SK-N-SH treated with all-trans-retinoic acid at 6 μM for 48 hours (cell line): ENCODE measurements around the gene SSU72.

ENCODE experiments used
- ATAC-seq: fragments of 200-7000 bp; cut with Tn5 transposase; 3 replicates; pipeline ENCODE4 v1.9.1; 2020; ENCODE audit warnings: mild to moderate bottlenecking, moderate library complexity
- ARNTL ChIP-seq: fragments of 450-650 bp; formaldehyde crosslinking; IDR thresholded peaks from 2 replicates; pipeline ENCODE4 v1.5.0; 2020; ENCODE audit warnings: low read depth, mild to moderate bottlenecking, moderate library complexity, borderline replicate concordance
- BACH2 ChIP-seq: fragments of 250-450 bp; sonication (Bioruptor Pico); IDR thresholded peaks from 2 replicates; pipeline ENCODE4 v1.9.0; 2021; ENCODE audit warnings: mild to moderate bottlenecking, borderline replicate concordance
- CSDC2 ChIP-seq: fragments of 250-450 bp; sonication (Bioruptor Pico); IDR thresholded peaks from 2 replicates; pipeline ENCODE4 v1.5.0; 2020; ENCODE audit warnings: mild to moderate bottlenecking, moderate library complexity
- CSRNP3 ChIP-seq: fragments of 250-450 bp; sonication (Bioruptor Pico); IDR thresholded peaks from 2 replicates; pipeline ENCODE4 v1.5.1; 2021; ENCODE audit warnings: mild to moderate bottlenecking, moderate library complexity
- ESRRG ChIP-seq: fragments of 250-450 bp; sonication (Bioruptor Pico); IDR thresholded peaks from 2 replicates; pipeline ENCODE4 v1.6.1; 2021; ENCODE audit warnings: mild to moderate bottlenecking
- GLIS3 ChIP-seq: fragments of 250-450 bp; sonication (Bioruptor Pico); IDR thresholded peaks from 2 replicates; pipeline ENCODE4 v1.5.0; 2020; ENCODE audit warnings: mild to moderate bottlenecking, moderate library complexity
- ISL1 ChIP-seq: fragments of 250-450 bp; sonication (Bioruptor Pico); IDR thresholded peaks from 2 replicates; pipeline ENCODE4 v2.1.2; 2022; ENCODE audit warnings: mild to moderate bottlenecking, moderate library complexity
- OSR1 ChIP-seq: fragments of 250-450 bp; sonication (Bioruptor Pico); IDR thresholded peaks from 2 replicates; pipeline ENCODE4 v1.8.0; 2022; ENCODE audit warnings: moderate library complexity, mild to moderate bottlenecking, inconsistent platforms
- PATZ1 ChIP-seq: fragments of 250-450 bp; sonication (Bioruptor Pico); IDR thresholded peaks from 2 replicates; pipeline ENCODE4 v1.8.0; 2020; ENCODE audit warnings: mild to moderate bottlenecking, moderate library complexity, borderline replicate concordance
- PPARA ChIP-seq: fragments of 250-450 bp; sonication (Bioruptor Pico); IDR thresholded peaks from 2 replicates; pipeline ENCODE4 v1.5.0; 2020; ENCODE audit warnings: mild to moderate bottlenecking, borderline replicate concordance
- RARB ChIP-seq: fragments of 250-450 bp; sonication (Bioruptor Pico); IDR thresholded peaks from 2 replicates; pipeline ENCODE4 v1.8.0; 2021; ENCODE audit warnings: mild to moderate bottlenecking, moderate library complexity
- SNAI2 ChIP-seq: fragments of 250-450 bp; sonication (Bioruptor Pico); IDR thresholded peaks from 2 replicates; pipeline ENCODE4 v1.5.0; 2020; ENCODE audit warnings: mild to moderate bottlenecking, moderate library complexity
- TCF4 ChIP-seq: fragments of 250-450 bp; sonication (Bioruptor Pico); IDR thresholded peaks from 2 replicates; pipeline ENCODE4 v1.8.0; 2021; ENCODE audit warnings: mild to moderate bottlenecking, moderate library complexity, borderline replicate concordance
- TOX ChIP-seq: fragments of 250-450 bp; sonication (Bioruptor Pico); IDR thresholded peaks from 2 replicates; pipeline ENCODE4 v1.8.0; 2021; ENCODE audit warnings: mild to moderate bottlenecking, moderate library complexity, borderline replicate concordance
- TSHZ2 ChIP-seq: fragments of 250-450 bp; sonication (Bioruptor Pico); IDR thresholded peaks from 2 replicates; pipeline ENCODE4 v1.5.0; 2020; ENCODE audit warnings: mild to moderate bottlenecking, moderate library complexity
- ZC3H10 ChIP-seq: fragments of 250-450 bp; sonication (Bioruptor Pico); IDR thresholded peaks from 2 replicates; pipeline ENCODE4 v1.5.1; 2021; ENCODE audit warnings: mild to moderate bottlenecking, moderate library complexity
- ZFP3 ChIP-seq: fragments of 250-450 bp; sonication (Bioruptor Pico); IDR thresholded peaks from 2 replicates; pipeline ENCODE4 v1.5.0; 2020; ENCODE audit warnings: mild to moderate bottlenecking, moderate library complexity
- ZFP30 ChIP-seq: fragments of 450-650 bp; formaldehyde crosslinking; IDR thresholded peaks from 2 replicates; pipeline ENCODE4 v1.5.0; 2022; ENCODE audit warnings: mild to moderate bottlenecking, moderate library complexity
- ZNF565 ChIP-seq: fragments of 450-650 bp; formaldehyde crosslinking; conservative IDR thresholded peaks from 2 replicates; pipeline ENCODE4 v1.5.0; 2020; ENCODE audit warnings: low read depth, mild to moderate bottlenecking, moderate library complexity
- ZNF70 ChIP-seq: fragments of 450-650 bp; formaldehyde crosslinking; IDR thresholded peaks from 2 replicates; pipeline ENCODE4 v1.5.0; 2020; ENCODE audit warnings: mild to moderate bottlenecking, moderate library complexity
- ZNF8 ChIP-seq: fragments of 450-650 bp; formaldehyde crosslinking; IDR thresholded peaks from 2 replicates; pipeline ENCODE4 v1.5.0; 2020; ENCODE audit warnings: mild to moderate bottlenecking, moderate library complexity
- TF ChIP-seq, protein P1 (sequence below): fragments of 250-450 bp; sonication (Bioruptor Pico); IDR thresholded peaks from 2 replicates; pipeline ENCODE4 v1.8.0; 2021; ENCODE audit warnings: low read depth, mild to moderate bottlenecking, moderate library complexity, borderline replicate concordance

The SSU72 gene

GRCh38 chr1:1599030-1599934, 24.6 kb upstream of the SSU72 start (continued):
- no peak for TF ChIP-seq GLIS3
- TF ChIP-seq OSR1 (CRISPR knock-in tag), result no peak
- TF ChIP-seq ZNF8 (CRISPR knock-in tag), result no peak
- TF ChIP-seq, all 23 proteins: peak for 0

DNA sequence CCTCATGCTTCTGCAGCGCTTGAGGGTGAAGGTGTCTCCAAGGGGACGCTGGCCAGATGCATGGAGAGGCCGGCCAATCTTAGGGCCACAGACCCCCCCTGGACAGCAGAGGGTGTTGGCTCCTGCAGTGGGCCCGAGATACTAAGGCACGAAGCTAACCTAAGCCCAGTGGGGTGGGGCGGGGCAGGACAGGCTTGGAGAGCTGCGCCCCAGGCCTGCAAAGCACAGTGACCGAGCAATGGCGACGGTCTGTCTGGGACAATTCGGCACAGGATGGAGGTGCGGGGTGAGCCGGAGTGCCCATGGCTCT, 24.0 kb upstream of the SSU72 start:
- TF ChIP-seq SNAI2, result no peak
- TF ChIP-seq TCF4 (CRISPR knock-in tag), result no peak
- TF ChIP-seq ESRRG, result no peak
- no peak for TF ChIP-seq ZC3H10
- no peak for TF ChIP-seq OSR1 (CRISPR knock-in tag)
- no peak for TF ChIP-seq PATZ1
- no peak for TF ChIP-seq ZNF8 (CRISPR knock-in tag)
- TF ChIP-seq ZNF565 (CRISPR knock-in tag), result no peak
- no peak for TF ChIP-seq TSHZ2 (CRISPR knock-in tag)
- TF ChIP-seq ZNF70 (CRISPR knock-in tag), result no peak
- no peak for TF ChIP-seq ARNTL (CRISPR knock-in tag)
- no peak for TF ChIP-seq ZFP30 (CRISPR knock-in tag)
- TF ChIP-seq ISL1 (CRISPR knock-in tag), result no peak
- ATAC-seq, result no peak

GRCh38 chr1:1598051-1598719, 23.5 kb upstream of the SSU72 start:
- no peak for ATAC-seq
- no peak for TF ChIP-seq ZNF565 (CRISPR knock-in tag)
- TF ChIP-seq PPARA (CRISPR knock-in tag), result no peak
- no peak for TF ChIP-seq TOX (CRISPR knock-in tag)
- TF ChIP-seq CSRNP3 (CRISPR knock-in tag), result no peak
- no peak for TF ChIP-seq ZFP30 (CRISPR knock-in tag)
- TF ChIP-seq ESRRG, result no peak
- no peak for TF ChIP-seq ZNF8 (CRISPR knock-in tag)
- no peak for TF ChIP-seq ZC3H10
- no peak for TF ChIP-seq TSHZ2 (CRISPR knock-in tag)
- no peak for TF ChIP-seq CSDC2 (CRISPR knock-in tag)
- TF ChIP-seq RARB, result no peak
- TF ChIP-seq ZNF70 (CRISPR knock-in tag), result no peak
- no peak for TF ChIP-seq ZFP3 (CRISPR knock-in tag)
- TF ChIP-seq, protein P1, sequence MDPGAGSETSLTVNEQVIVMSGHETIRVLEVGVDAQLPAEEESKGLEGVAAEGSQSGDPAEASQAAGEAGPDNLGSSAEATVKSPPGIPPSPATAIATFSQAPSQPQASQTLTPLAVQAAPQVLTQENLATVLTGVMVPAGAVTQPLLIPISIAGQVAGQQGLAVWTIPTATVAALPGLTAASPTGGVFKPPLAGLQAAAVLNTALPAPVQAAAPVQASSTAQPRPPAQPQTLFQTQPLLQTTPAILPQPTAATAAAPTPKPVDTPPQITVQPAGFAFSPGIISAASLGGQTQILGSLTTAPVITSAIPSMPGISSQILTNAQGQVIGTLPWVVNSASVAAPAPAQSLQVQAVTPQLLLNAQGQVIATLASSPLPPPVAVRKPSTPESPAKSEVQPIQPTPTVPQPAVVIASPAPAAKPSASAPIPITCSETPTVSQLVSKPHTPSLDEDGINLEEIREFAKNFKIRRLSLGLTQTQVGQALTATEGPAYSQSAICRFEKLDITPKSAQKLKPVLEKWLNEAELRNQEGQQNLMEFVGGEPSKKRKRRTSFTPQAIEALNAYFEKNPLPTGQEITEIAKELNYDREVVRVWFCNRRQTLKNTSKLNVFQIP, result no peak
- no peak for TF ChIP-seq OSR1 (CRISPR knock-in tag)
- TF ChIP-seq BACH2 (CRISPR knock-in tag), result no peak
- no peak for TF ChIP-seq PATZ1
- TF ChIP-seq TCF4 (CRISPR knock-in tag), result no peak
